IPS-15b (cell line): ENCODE measurements around the gene RPIA.
"Not testable (repeated sequence)": the region's sequence is repeated elsewhere in the genome, so short reads cannot be mapped to it uniquely, and the experiment has no call there.

Experiments
- H3K27me3 ChIP-seq: one replicate; pipeline ENCODE4 v1.6.1; 2013; ENCODE audit warnings: low read length; ENCODE audit not compliant: control insufficient read depth, insufficient read depth
- H3K36me3 ChIP-seq: one replicate; pipeline ENCODE4 v1.6.1; 2013; ENCODE audit warnings: low read length; ENCODE audit not compliant: control insufficient read depth, insufficient read depth
- H3K4me1 ChIP-seq: one replicate; pipeline ENCODE4 v1.6.1; 2013; ENCODE audit warnings: mild to moderate bottlenecking, low read length; ENCODE audit not compliant: control insufficient read depth, insufficient read depth
- H3K4me3 ChIP-seq: one replicate; pipeline ENCODE4 v1.5.1; 2013; ENCODE audit warnings: low read depth, low read length
- H3K9ac ChIP-seq: one replicate; pipeline ENCODE4 v1.6.1; 2013; ENCODE audit warnings: low read depth, mild to moderate bottlenecking, low read length
- H3K9me3 ChIP-seq: one replicate; pipeline ENCODE4 v1.6.1; 2013; ENCODE audit warnings: mild to moderate bottlenecking, low read length; ENCODE audit not compliant: control insufficient read depth, insufficient read depth

The RPIA gene

DNA sequence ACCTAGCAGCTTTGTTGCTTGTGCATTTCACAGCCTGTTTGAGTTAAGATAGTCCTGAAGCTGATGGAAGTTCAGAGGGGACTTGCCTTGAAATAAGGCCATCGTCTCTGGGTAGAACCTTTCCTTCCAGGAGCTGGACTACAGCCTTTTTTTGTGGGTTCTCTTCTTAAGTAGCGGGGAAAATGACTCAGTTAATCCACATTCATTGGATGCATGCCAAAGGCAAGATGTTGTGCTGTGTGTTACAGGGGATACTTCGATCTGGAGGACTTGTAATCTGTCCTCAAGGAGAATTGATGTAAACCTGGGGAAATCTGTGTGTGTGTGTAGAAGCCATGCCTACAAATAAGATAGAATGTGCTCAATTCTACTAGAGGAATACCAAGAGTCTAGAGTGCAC, 46.8 kb downstream of the RPIA start:
- Histone ChIP-seq H3K9ac (no peak overlapping the region), H3K4me1 (no peaks in the 10 kb centered on the region), H3K9me3 (no peaks in the 10 kb centered on the region), H3K36me3 (peaks cover 6% of the 10 kb centered on the region), H3K4me3 (no peak overlapping the region), H3K27me3 (no peaks in the 10 kb centered on the region)

DNA sequence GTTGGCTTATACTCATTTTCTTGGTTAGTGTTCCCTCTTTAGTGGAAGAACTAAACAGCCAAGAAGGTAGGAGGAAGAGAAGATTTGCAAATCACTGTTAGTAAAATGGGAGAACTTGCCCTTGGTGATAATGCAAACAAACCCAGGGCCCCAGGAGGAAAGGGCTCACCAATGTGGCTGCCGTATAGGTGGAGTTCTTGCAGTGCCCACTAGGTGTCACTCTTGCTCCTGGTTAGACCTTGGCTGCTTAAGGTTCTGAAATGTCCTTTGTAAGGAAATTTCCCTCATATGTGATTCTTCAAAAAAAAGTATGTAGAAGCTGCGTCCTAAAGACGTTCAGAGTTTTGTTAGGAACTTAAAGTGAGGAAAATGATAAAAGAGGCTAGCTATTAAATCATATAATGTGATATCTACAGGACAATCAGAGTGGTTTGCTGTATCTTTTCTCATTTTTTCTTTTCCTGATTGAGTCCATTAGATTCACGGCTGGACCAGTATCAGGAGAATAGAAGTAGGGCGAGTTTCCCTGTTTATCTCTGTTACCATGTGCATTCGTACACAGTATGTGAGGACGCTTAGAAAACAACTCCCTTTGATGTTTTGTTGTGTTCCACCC, 48.6 kb downstream of the RPIA start:
- Histone ChIP-seq H3K4me1 (no peaks in the 10 kb centered on the region), H3K27me3 (no peaks in the 10 kb centered on the region), H3K36me3 (peaks cover 6% of the 10 kb centered on the region), H3K9ac (no peak overlapping the region), H3K9me3 (no peaks in the 10 kb centered on the region), H3K4me3 (no peak overlapping the region)

DNA sequence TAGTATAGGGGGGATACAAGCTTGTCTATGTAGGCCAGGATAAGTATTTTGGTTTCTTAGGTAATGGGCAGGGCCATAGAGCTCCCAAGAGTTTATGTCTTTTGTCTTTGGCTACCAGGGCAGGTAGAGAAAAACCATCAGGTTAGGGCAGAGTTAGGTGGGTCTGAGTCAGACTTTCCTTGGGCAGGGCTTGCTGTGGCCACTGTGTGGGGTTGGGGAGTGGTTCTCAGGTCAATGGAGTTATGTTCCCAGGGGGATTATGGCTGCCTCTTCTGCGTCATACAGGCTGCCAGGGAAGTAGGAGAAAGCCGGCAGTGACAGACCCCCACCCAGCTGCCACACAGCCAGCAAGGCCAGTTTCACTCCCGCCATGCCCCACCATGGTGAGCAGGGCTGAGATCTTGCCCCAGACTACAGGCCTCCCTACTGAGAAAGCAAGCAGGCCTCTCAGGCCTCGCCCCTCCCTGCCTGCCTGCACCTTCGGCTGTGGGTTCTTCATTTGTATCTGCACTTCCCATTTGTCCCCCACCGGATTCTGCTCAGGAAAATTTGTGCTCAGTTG, 55.5 kb downstream of the RPIA start:
- no peak overlapping the region for H3K9ac ChIP-seq
- H3K9me3 ChIP-seq, result no peaks in the 10 kb centered on the region
- H3K4me3 ChIP-seq, result no peak overlapping the region
- no peaks in the 10 kb centered on the region for H3K4me1 ChIP-seq
- H3K27me3 ChIP-seq, result no peaks in the 10 kb centered on the region
- H3K36me3 ChIP-seq, result peaks cover 4% of the 10 kb centered on the region

- Histone ChIP-seq H3K9ac (no peak overlapping the region), H3K36me3 (peaks cover 4% of the 10 kb centered on the region), H3K27me3 (no peaks in the 10 kb centered on the region), H3K9me3 (no peaks in the 10 kb centered on the region), H3K4me3 (no peak overlapping the region), H3K4me1 (no peaks in the 10 kb centered on the region)
These were observed 56.5 kb downstream of the RPIA start for GRCh38 chr2:88747990-88748389.

DNA sequence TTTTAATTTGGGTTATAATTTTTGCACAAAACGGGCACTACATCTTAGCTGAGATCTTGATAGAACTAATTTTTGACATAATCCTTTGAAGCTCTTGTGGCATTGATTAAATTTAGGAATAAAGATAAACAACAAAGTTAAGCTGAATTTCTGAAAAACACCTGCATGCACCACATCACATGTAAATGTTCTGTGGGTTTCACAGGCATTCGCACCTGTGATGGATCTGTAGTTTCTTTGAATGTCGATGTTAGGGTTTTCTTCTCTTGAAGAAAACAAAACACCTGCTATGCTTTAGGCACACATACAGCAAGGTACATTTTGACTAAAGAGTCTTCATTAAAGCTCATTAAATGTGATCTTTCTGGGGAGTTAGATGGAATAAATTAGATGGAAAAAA, 60.3 kb downstream of the RPIA start:
- Histone ChIP-seq H3K4me1 (no peaks in the 10 kb centered on the region), H3K27me3 (no peaks in the 10 kb centered on the region), H3K9ac (no peak overlapping the region), H3K9me3 (no peaks in the 10 kb centered on the region), H3K4me3 (no peak overlapping the region), H3K36me3 (peaks cover 6% of the 10 kb centered on the region)

DNA sequence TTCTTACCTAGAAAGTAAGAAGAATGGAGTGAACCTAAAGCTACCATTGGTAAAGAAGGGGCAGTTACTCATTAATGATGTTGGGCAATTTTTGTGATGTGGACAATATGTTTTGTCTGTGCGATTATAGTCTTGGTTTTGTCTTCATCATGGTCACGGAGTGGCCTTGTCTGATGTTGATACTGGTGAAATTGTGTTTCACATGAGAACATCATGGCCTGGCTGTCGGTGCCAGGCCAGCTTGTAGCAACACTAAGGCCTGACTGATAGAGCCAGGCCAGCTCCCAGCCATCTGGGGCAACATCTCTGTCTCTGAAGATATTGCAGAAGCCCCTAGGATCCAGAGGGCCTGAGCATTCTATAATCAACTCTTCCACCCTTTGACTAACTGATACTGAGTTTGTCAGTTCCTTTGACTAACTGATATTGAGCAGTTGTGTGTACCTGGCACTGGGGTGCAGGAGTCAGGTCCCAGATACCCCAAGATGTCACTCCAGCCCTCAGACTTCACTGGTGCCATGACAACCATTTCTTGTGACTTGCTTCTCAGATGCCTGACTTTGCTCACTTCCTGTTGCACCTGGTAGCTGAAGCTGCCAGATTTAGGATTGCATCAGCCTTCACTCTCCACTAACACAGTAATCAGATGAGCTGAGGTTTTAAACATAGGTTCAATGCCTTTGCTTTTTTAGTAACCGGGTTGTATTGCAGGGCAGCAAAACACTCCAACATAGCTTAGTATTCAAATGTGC, 62.5 kb downstream of the RPIA start:
- H3K4me3 ChIP-seq, result no peak overlapping the region

DNA sequence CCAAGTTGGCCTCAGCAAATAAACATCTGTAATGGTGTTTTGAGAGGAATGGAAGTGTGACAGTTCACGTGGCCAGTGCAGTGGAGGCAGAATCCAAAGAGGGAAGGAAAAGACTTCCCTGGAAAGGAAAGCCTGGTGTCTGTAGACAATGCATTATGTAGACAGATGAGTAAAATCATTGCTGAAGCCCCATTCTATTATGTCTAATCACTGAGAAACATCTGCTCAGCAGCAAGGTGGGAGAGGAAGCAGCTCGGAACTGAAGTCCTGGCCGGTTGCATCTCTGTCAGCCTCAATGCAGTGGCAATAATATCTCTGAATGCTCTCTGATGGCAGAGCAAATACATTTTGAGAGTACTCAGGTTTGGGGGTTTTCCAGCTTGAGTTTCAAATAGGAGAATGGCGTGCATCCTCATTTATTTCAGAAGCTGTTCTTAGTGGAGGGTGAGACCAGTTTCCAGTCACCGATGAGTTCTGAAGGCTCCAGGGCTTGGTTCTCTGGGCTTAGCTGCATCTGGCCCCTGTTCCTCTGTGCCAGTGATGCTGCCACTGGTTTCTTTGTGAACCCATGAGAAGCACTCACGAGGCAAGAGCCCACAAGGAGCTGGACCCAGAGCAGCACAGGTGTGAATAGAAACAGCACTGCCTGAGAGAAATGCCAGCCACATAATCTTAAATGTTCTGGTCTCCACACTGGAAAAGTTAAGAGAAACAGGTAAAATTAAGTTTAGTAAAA, 63.3 kb downstream of the RPIA start:
- H3K4me1 ChIP-seq, result no peaks in the 10 kb centered on the region
- no peak overlapping the region for H3K4me3 ChIP-seq
- H3K9me3 ChIP-seq, result no peaks in the 10 kb centered on the region
- H3K36me3 ChIP-seq, result peaks cover 6% of the 10 kb centered on the region
- no peak overlapping the region for H3K9ac ChIP-seq
- no peaks in the 10 kb centered on the region for H3K27me3 ChIP-seq

More for the DNA sequence above, 62.5 kb downstream of the RPIA start:
- Histone ChIP-seq H3K27me3 (no peaks in the 10 kb centered on the region), H3K36me3 (peaks cover 6% of the 10 kb centered on the region), H3K9ac (no peak overlapping the region), H3K4me1 (no peaks in the 10 kb centered on the region), H3K9me3 (no peaks in the 10 kb centered on the region)

GRCh38 chr2:88755836-88756235, 64.4 kb downstream of the RPIA start:
- H3K4me3 ChIP-seq, result no peak overlapping the region
- no peak overlapping the region for H3K9ac ChIP-seq
- no peaks in the 10 kb centered on the region for H3K27me3 ChIP-seq
- no peaks in the 10 kb centered on the region for H3K9me3 ChIP-seq
- H3K36me3 ChIP-seq, result peaks cover 6% of the 10 kb centered on the region
- no peaks in the 10 kb centered on the region for H3K4me1 ChIP-seq

GRCh38 chr2:88757025-88757424, 65.6 kb downstream of the RPIA start:
- H3K4me1 ChIP-seq, result no peaks in the 10 kb centered on the region
- H3K9ac ChIP-seq, result no peak overlapping the region
- H3K36me3 ChIP-seq, result peaks cover 2% of the 10 kb centered on the region
- H3K27me3 ChIP-seq, result no peaks in the 10 kb centered on the region
- H3K4me3 ChIP-seq, result no peak overlapping the region
- no peaks in the 10 kb centered on the region for H3K9me3 ChIP-seq

- not testable (repeated sequence) for H3K4me1 ChIP-seq, H3K36me3 ChIP-seq, H3K9ac ChIP-seq, H3K9me3 ChIP-seq, H3K27me3 ChIP-seq, H3K4me3 ChIP-seq
These were observed 67.2 kb downstream of the RPIA start for GRCh38 chr2:88758702-88759101.

DNA sequence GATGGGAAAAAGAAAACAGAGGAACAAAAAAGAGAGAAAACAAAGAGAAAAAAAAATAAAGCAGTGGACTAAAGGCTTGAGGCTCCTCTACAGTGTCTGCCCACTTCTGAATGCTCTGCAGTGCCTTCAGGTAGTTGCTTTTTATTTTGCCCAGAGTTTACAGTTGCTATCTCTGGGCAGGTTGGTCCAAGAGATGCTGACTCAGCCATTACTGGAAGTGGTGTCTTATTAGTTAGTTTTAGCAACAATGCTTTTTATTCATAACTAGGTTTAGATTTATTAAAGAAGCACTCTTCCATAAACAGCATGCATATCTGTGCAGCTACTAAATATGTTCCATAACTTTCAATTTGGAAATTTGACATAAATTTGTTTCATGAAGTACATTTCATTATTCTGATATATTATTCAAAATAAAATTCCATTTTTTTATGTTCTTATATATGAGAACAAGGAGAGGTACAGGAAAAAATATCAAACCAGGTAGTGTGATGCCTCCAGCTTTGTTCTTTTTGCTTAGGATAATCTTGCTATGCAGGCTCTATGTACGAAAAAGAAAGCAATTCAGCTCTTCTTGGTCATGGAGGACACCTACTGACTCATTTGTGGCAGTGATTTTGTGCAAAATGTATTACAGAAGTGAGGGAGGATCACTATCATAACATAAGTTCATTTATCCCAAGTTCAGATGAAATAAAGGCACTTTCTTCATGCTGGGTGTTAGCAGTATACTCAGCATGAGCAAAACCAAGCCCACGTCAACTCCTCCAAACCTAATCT, 69.5 kb downstream of the RPIA start:
- H3K27me3 ChIP-seq, result peaks cover 23% of the 10 kb centered on the region

More for the DNA sequence above, 69.5 kb downstream of the RPIA start:
- Histone ChIP-seq H3K9ac (no peak overlapping the region), H3K4me1 (no peaks in the 10 kb centered on the region), H3K4me3 (no peak overlapping the region), H3K9me3 (no peaks in the 10 kb centered on the region), H3K36me3 (peaks cover 1% of the 10 kb centered on the region)
